ENCODE results near the gene DDX17.

DDX17 gene

GRCh38 chr22:38506118-38506962, at the start of gene DDX17:
Gene DDX17, minus strand, starts transcription at chr22:38506311.
- peak; percentile 97 for DNase-seq

DNA sequence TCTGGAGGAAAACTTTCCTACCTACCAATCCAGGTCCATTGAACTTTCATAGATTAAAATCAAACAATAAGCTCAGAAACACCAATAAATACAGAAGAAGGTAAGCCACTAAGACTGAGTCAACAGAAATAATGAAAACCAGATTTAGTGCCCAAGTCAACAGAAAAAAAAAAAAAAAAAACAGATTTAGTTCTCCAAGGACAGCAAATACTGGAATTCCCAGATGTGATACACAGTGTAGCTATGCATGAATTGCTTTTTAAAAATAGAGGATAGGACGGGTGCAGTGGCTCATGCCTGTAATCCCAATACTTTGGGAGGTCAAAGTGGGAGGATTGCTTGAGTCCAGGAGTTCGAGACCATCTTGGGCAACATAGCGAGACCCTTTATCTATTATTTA, 48.2 kb upstream of the DDX17 start:
- DNase-seq = no peak

GRCh38 chr22:38549101-38549894, 43.2 kb upstream of the DDX17 start:
- DNase-seq = no peak

GRCh38 chr22:38540701-38541100, 34.6 kb upstream of the DDX17 start:
- no peak for DNase-seq

DNA sequence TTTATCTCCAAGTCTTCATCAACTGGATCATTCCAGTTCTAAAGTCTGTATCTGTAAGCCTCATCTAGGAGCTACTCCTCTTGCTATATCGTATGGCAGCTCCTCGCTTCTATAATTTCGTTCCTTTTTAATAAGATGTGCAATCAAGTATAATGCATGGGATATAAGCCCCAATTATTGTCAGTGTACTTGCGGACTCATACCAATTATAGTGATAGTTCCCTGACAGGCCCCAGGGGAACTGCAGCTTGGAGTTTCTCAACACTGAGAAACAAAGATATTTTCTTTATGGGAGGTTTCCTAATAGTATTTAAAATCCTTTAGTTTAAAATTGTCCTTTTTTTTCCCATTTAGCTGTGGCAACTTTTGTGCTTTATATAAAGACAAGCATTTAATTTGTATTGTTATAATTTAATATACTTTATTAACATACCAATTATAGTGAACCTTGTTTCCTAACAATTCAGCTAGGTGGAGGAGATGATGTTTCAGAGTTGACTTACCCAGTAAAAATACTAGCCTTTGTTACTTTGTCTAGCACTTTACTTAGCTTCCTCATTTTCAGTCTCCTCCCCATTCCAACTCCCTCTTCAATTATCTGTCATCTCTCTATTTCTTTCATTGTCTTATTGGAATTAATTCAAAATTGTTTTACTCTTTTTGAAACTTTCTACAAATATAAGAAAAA, 25.3 kb upstream of the DDX17 start:
- DNase-seq = no peak

- no peak for DNase-seq
Observed at GRCh38 chr22:38524429-38524828, 18.3 kb upstream of the DDX17 start.

DNA sequence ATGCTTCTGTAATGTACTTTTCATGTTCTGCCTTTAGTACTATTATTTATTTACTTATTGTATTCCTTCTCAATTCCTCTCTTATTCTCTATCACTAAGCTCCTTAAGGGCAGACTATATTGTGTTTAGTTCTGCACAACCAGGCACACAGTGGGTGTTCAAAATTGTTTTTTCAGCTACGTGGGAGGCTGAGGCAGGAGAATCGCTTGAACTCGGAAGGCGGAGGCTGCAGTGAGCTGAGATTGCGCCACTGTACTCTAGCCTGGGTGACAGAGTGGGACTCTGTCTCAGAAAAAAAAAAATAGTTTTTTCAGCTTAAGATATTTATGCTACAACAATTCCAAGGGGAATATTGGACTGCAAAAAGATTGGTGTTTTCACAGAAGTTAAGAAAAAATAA, 17.4 kb upstream of the DDX17 start:
- no peak for DNase-seq

DNA sequence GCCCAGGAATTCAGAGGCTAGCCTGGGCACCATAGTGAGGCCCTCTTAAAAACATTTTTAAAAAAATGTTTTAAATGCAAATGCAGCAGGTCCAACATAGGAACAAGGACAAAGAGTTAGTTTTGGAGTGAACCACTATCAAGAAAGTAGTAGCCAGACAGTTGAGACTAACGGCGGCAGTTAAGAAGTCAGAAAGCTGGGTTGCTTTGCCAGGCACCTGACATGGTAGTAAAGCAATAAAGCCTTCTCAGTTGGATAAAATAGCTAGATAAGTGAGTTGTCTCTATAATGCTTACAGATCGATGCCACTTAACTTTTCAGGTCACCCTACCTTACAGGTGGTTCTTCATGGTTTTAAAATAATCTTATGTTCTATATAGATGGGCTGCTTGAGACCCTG, 16.9 kb upstream of the DDX17 start:
- no peak for DNase-seq

DNA sequence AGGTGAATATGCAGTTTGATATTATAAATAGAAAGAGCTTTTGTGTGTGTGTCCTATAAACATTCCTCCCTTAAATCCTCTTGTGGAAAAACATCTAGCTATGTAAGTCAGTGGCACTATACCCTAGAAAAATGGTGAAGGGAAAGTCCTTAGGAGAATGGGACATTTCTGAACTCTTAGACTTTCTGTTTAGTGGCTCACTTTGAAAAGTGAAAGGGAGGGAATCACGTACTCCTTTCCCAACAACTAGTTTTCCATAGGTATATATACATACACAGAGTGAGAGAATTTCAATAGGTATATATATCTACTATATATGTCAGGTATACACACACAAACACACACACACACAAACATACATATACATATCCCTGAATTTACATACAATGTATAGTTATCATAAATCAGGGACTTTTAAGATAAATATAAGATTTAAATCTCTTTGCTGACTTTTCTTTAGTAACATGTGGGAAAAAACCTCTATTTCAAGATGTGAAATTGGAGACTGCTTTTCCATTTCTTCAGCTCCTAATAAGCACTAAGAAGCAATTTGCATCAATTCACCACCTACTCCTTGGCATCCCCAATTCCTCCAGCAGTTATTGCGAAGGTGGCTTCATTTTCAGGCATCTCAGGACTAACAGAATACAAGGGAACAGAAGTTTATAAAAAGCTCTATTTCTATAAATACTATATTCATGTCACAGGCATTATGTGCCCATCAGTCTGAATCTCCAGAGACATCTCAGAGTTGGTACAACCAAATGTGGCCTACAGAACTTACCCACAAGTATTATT, 13.5 kb upstream of the DDX17 start:
- no peak for DNase-seq

DNA sequence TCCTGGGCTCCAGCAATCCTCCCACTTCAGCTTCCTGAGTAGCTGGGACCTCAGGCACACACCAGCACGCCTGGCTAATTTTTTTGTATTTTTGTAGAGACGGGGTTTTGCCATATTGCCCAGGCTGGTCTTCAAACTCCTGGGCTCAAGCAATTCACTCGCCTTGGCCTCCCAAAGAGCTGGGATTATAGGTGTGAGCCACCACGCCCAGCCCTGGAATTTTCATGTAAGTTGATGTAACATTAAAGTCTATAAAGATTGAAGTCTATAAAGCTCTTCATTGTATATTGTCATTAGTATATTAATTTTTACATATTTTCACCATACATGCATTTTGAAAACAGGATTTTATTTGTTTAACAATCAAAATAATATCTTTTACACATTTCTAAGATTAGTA, 12.5 kb upstream of the DDX17 start:
- DNase-seq = no peak

GRCh38 chr22:38513063-38513462, 7.0 kb upstream of the DDX17 start:
- peak; percentile 50 for DNase-seq

- DNase-seq = no peak
Observed at GRCh38 chr22:38510416-38510970, 4.4 kb upstream of the DDX17 start.

DNA sequence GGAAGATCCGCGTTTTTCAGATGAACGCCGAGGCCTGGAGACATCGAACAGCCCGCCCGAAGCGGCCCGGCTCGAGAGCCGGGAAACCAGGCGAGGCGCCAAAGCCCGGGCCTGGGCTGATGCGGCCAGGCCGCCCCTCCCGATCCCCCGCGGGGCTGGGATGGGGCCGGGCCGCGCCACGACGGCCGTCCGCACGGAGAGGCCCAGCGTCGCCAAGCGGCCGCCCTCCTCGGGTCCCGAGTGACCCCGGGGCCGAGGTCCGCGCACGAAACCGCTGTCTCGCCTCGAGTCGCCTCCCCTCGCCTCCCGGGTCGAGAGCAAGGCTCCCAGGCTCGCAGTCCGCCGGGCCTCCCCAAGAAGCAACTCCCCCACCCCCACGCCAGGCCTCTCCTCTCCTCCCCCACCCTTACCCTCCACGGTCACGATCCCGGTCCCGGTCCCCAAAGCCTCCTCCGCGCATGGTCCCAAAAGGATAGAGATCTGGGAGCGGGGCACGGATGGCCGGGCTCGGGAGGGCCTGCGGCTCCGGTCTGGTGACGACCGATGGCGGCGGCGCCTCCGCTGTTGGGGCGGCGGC, 482 bp downstream of the DDX17 start:
- DNase-seq = peak; percentile 68

GRCh38 chr22:38504731-38505540, 1.2 kb downstream of the DDX17 start:
- DNase-seq = peak; percentile 76

DNA sequence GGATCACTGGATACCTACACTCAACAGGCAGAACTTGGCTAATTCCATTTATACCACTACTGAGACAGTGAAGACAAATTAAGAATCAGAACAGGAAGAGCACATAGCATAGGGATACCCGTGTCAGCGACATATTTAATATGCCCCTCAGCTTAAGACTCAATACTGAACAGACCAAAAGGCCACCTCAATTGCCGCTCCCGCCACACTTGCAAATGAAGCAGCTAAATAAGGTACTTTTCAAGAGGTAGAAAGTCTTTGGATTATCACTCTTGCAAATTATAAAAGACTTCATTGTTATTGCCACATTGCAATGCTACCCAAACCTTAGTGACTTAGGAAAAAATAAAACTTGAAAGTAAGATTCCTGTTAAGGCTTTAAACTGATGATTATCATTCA, 3.1 kb downstream of the DDX17 start:
- no peak for DNase-seq

GRCh38 chr22:38501797-38502672, 4.1 kb downstream of the DDX17 start:
- DNase-seq = no peak

DNA sequence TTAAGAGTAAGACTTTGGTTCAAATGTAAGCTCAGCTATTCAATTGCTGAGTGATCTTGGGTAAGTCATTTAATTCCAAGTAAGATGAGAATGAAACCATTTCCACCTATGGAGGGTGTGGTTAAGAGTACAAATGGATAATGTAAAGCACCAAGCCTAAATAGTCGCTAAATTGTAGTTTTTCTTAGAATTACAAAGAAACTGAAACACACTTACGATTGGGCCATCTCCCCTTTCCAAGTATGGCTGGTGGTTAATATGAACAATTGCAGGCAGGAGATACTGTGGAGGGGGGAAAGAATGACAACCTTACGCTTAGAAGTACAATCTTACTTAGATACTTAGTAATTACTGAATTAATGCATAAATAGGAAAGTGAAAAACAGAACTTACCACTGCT, 8.2 kb downstream of the DDX17 start:
- DNase-seq = no peak

DNA sequence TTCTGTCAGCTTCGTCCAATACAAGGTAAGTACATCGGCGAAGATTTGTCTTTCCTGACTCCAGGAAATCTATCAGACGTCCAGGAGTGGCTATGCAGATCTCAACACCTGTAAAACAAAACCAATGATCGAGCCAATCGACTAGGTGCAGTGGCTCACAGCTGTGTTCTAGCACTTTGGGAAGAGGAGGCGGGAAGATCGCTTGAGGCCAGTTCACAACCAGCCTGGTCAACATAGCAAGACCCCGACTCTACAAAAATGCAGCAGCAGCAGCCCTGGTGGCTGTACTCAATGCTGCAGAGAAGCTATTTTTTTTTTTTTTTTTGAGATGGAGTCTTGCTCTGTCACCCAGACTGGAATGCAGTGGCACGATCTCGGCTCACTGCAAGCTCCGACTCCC, 11.2 kb downstream of the DDX17 start:
- no peak for DNase-seq

DNA sequence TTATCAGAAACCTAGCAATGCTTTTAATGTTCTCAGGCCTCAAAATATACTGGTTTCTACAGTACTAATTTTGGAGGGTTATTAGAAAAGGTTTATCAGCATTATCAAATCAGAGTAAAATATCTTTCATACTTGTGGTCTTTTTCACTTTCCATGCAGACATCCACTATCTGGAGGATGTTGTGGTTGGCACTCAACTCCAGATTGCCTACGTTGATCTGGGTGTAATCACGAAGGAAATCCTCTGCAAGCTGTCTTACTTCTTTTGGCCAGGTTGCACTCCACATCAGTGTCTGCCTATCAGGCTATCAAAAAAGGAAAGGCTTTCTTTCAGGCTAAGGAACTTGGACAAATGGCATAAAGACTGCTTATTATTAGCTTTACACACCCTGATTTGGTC, 11.6 kb downstream of the DDX17 start:
- no peak for DNase-seq

- DNase-seq = no peak
Observed at GRCh38 chr22:38491707-38492348, 14.3 kb downstream of the DDX17 start.

Data from CD4-positive, alpha-beta T cell treated with Interleukin-12 subunit alpha and Interleukin-12 subunit beta, for 1 hour (primary cell).